Pancreas (tissue), 10 donors: ENCODE measurements around the gene SDC3. TPM values are rescaled to one million over a fixed set of nuclear protein-coding genes. Genes with fewer than 3 reads are reported as not detected.

Experiments
- ATAC-seq, 4 donors: fragments of 200-7000 bp; cut with Tn5 transposase; one replicate each; pipeline versions ENCODE4 v1.8.0 to v1.9.1; 2020; ENCODE audit warnings: mild to moderate bottlenecking in 4 of 4, moderate library complexity in 4 of 4
- DNase-seq, 6 donors: peaks; one replicate each; pipeline ENCODE4 v3.0.0-alpha.2; 2020
- FAIRE-seq: peaks from 2 replicates; lab custom pipeline; 2012; peaks lifted over from hg19 to GRCh38; lab: Jason Lieb, UNC
- H3K27ac ChIP-seq, 4 donors: fragments of 200-600 bp; sonication (generic); 1 replicate in 3 of 4; 2 replicates in 1 of 4; pipeline versions ENCODE4 v1.5.0 to v1.8.0; 2020
- H3K27me3 ChIP-seq, 4 donors: fragments of 200-600 bp; one replicate each; pipeline ENCODE4 v1.8.0; 2021
- H3K36me3 ChIP-seq, 3 donors: fragments of 200-600 bp; sonication (generic) in 1 of 3; one replicate each; pipeline versions ENCODE4 v1.5.0 to v1.8.0; 2020 to 2021
- H3K4me1 ChIP-seq, 3 donors: fragments of 200-600 bp; one replicate each; pipeline ENCODE4 v1.8.0; 2021
- H3K4me3 ChIP-seq, 4 donors: fragments of 200-600 bp; sonication (generic) in 2 of 4; one replicate each; pipeline versions ENCODE4 v1.5.0 to v1.8.0; 2020 to 2021
- H3K9me3 ChIP-seq, 4 donors: fragments of 200-600 bp; one replicate each; pipeline ENCODE4 v1.8.0; 2021
- CTCF ChIP-seq, 4 donors: fragments of 200-600 bp; sonication (generic) in 3 of 4; IDR thresholded peaks; one replicate each; pipeline versions ENCODE4 v1.5.0 to v1.8.0; 2021; ENCODE audit warnings: antibody characterized with exemption in 4 of 4
- WGBS, 2 donors: extraction: QIAGEN DNeasy Blood & Tissue Kit; methylation state at CpG; one replicate each; pipeline ENCODE4 v1.1.7; 2013; 5-methylcytosine and 5-hydroxymethylcytosine counted together
- intact Hi-C, 3 donors: fragments of 100-400 bp; cut with DNase I; formaldehyde crosslinking; loops; one replicate each; pipeline versions ENCODE4 v1.11.1 to v1.14.2; 2022
- polyA plus RNA-seq, 2 donors: library from polyadenylated mRNA; stranded (reverse); fragments of 200-250 nt; gene quantifications; one replicate each; pipeline ENCODE4 v1.2.3, GENCODE V29; 2013
- total RNA-seq, 6 donors: library from RNA; stranded (reverse); fragmentation: NEBNext Ultra II Directional in 4 of 6; extraction: Animal tissue kit (Norgen Biotek cat#: 25700) in 4 of 6; gene quantifications; one replicate each; pipeline versions ENCODE4 v1.2.1 to v1.2.4, GENCODE V29; 2021 to 2023
- donor health status: healthy with polysubstance abuse.
- donor health status: DM: no; HTN: no; CAD: no; lungs with moderate emphysema.
- donor health status: DM: no; HTN: no; CAD: no.
- donor health status: control.
- donor health status: control.
- donor health status: Bipolar disorder and iron deficiency.
- donor health status: DM: yes; HTN: yes; CAD: no.
- donor health status: DM: no; HTN: no; CAD: no.
- donor health status: DM: no; HTN: no; CAD: no.
- donor health status: DM: yes; HTN: yes; CAD: no.

Gene SDC3
- total and polyA plus RNA-seq, 8 donors = 4.2 to 18.9 (median 7.6) TPM

DNA sequence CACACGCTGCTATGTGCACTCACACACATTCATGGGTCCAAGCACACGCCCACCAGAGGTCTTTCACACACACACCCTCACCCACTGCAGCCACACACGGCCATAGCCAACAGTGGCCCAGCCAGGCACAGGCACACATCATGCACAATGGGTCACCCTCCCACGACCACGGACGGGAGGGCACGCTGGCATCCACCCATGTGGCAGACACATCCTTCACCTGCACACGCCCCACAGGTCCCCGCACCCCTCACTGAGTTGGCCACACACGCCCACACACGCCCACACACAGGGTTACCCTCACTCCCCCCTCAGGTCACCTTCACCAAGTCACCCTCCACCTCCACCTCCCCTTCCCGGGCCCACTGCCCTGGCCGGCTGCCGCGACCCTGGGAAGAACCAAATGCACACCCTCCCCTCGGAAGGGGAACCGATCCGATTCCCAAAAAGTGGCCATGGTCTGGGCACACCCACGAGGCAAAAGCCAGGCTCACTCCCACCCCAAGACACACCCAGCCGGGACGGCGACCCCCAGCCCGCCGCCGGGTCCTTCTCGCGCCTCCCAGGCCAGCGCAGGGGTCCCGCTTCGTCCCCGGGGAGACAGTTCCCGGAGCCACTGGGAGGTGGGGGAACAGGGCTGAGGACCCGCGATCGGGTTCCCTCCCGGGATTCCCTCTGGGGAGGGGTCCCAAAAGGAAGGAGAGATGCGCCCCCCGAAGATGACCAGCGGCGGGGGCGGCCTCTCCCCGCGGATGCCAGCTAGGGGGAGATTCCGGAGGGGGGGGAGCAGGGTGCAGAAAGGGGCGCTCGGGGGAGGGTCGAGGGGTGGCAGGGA, 860 bp downstream of the SDC3 start:
- Histone ChIP-seq H3K4me3 (peak overlapping the region in 2 of 4 donors; percentile 46 to 50), H3K27me3 (no peaks in the 10 kb centered on the region), H3K9me3 (no peaks in the 10 kb centered on the region), H3K27ac (no peak overlapping the region), H3K4me1 (no peaks in the 10 kb centered on the region), H3K36me3 (no peaks in the 10 kb centered on the region)
- ATAC-seq = no peak
- WGBS, 2 donors = 20 to 25% methylated on average over 28 to 47 of the region's 47 CpGs
- FAIRE-seq = no peak
- TF ChIP-seq CTCF (IDR thresholded peaks at IDR 0.05) = no peak
- DNase-seq = peak in 2 of 6 donors; percentile 21 to 60
- intact Hi-C loops = loop anchor here in 1 of 3 donors (5.0 kb wide), 1 partner anchor 185 kb away; the partner anchor contains the start of gene MATN1

DNA sequence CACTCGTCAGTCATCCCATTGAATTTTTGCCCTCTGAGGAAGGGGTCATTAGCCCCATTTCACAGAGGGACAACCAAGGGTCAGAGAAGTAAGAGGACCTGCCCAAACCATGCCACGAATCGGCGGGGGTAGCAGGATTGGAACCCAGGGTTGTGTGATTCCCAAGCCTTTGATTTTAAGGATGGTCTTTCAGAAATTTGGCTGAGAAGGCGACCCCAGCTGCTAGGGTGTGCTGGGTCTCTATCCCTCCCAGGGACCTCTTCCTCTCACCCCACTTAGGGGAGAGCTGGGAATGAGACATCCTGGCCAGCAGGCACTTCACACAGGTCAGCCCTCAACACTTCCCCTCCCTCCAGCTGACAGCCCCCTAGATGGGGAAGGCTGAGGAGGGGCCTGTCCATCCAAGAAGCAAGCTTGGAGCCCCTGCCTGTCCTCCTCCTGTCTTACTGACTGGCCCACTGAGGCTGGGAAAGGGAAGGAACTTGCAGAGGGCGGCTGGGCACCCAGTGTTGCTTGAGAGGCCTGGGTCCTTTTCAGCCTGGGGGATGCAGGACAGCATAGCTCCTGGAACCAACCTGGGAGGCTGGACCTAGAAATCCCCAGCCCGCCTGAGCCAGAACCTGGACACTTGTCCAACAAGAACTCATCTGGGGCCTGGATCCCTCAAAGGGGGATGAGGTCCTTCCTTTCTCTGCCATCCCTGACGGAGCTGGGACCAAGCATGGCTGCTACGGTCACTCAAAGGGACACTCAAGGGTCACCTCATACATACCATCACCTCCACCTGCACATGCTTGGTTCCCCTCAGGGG, 1.7 kb downstream of the SDC3 start:
- WGBS, 2 donors = 93 to 98% methylated on average over 9 of the region's 9 CpGs
- H3K4me1 ChIP-seq = peaks cover 0 to 6% (median 0%) of the 10 kb centered on the region in 3 donors
- H3K4me3 ChIP-seq = no peak overlapping the region
- no peak for TF ChIP-seq CTCF (IDR thresholded peaks at IDR 0.05)
- intact Hi-C loops = loop anchor here in 1 of 3 donors (5.0 kb wide), 1 partner anchor 185 kb away; the partner anchor contains the start of gene MATN1
- ATAC-seq (no peak), DNase-seq (no peak), FAIRE-seq (no peak)
- no peaks in the 10 kb centered on the region for H3K9me3 ChIP-seq
- H3K36me3 ChIP-seq = no peaks in the 10 kb centered on the region
- no peaks in the 10 kb centered on the region for H3K27me3 ChIP-seq
- no peak overlapping the region for H3K27ac ChIP-seq

DNA sequence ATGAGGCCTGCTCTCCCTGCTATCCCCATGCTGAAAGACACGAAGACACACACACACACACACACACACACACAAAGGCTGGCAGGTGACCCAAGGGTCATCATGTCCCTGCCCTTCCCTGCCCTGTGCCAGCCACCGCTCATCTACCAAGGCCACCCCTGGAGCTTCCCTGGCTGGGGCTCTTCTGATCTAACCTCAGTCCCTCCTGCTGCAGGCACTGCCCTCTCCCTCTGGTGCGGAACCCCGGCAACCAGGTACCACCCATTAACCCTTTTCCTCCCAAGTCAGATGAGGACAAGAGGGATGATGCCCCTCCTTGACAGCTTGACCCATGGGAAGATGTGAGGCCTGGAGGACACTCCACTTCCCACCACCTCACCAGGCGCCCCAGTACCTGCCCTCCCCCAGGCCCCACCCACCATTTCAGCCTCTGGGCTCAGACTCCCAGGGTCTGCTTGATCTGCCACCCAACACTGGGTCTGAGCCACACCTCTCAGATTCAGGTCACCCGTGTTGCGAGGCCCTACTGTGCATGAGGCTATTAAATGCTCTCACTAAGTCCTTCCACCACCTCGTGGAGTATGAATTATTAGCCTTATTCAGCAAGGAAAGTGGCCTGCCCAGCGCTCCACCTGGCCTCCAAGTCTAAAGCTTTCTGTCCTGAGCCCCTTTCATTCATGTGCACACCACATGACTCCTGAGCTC, 2.5 kb downstream of the SDC3 start:
- TF ChIP-seq CTCF (IDR thresholded peaks at IDR 0.05) = no peak
- H3K36me3 ChIP-seq = no peaks in the 10 kb centered on the region
- H3K4me1 ChIP-seq = peaks cover 0 to 7% (median 0%) of the 10 kb centered on the region in 3 donors
- no peak overlapping the region for H3K27ac ChIP-seq
- WGBS, 2 donors = 58 to 67% methylated on average over 9 of the region's 9 CpGs
- no peaks in the 10 kb centered on the region for H3K27me3 ChIP-seq
- ATAC-seq (no peak), FAIRE-seq (no peak), DNase-seq (no peak)
- intact Hi-C loops = loop anchor here in 1 of 3 donors (5.0 kb wide), 1 partner anchor 184 kb away; the partner anchor contains the start of gene MATN1
- no peaks in the 10 kb centered on the region for H3K9me3 ChIP-seq
- H3K4me3 ChIP-seq = no peak overlapping the region

DNA sequence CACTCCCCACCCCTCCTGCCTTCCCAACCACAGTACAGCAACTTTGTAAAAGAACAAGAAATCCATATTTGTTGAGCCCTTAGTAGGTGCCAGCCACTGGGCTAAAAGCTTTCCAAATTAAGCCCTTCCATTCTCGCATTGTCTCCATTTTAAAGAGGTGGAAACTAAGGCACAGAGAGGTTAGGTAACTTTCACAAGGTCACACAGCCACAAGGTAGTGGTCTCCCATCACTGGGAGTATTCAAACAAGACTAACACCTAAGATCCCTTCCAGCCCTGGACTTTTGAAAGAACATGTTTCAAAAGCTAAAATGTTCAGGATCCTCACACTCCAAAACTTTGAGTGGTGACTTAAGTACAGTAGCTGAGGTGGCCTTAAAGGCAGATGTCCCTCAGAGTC, 3.2 kb downstream of the SDC3 start:
- TF ChIP-seq CTCF (IDR thresholded peaks at IDR 0.05) = no peak
- no peak for ATAC-seq
- WGBS, 2 donors = 84 to 89% methylated on average over 1 of the region's 1 CpG
- Histone ChIP-seq H3K27me3 (no peaks in the 10 kb centered on the region), H3K4me1 (peaks cover 0 to 7% (median 0%) of the 10 kb centered on the region in 3 donors), H3K9me3 (no peaks in the 10 kb centered on the region), H3K36me3 (no peaks in the 10 kb centered on the region), H3K27ac (no peak overlapping the region), H3K4me3 (no peak overlapping the region)
- intact Hi-C loops = loop anchor here in 1 of 3 donors (5.0 kb wide), 1 partner anchor 183 kb away; the partner anchor contains the start of gene MATN1
- FAIRE-seq = no peak
- DNase-seq = no peak
